ENCODE data around the gene TBX15.

The TBX15 gene

GRCh38 chr1:118963456-118964430, 24.4 kb downstream of the TBX15 start:
- H4K20me1 ChIP-seq (ENCODE audit: insufficient read depth, low read length), result no peaks in the 10 kb centered on the region
- DNase-seq (no peak), ATAC-seq (ENCODE audit: insufficient read depth, low read depth) (no peak)
- H3K79me2 ChIP-seq (ENCODE audit: insufficient read depth, low read length), result no peaks in the 10 kb centered on the region
- H3K27me3 ChIP-seq (ENCODE audit: insufficient read depth, low read length, poor library complexity), result peaks cover 3% of the 10 kb centered on the region
- no peaks in the 10 kb centered on the region for H3K4me1 ChIP-seq (ENCODE audit: insufficient read depth, low read length)
- no peaks in the 10 kb centered on the region for H3K9me3 ChIP-seq (ENCODE audit: insufficient read depth, low read length, severe bottlenecking)
- H3K27ac ChIP-seq (ENCODE audit: low read length), result no peak overlapping the region
- H3K36me3 ChIP-seq (ENCODE audit: insufficient read depth, low read length), result no peaks in the 10 kb centered on the region
- no peak overlapping the region for H2AFZ ChIP-seq (ENCODE audit: low read depth, low read length)
- no peak overlapping the region for H3K4me3 ChIP-seq (ENCODE audit: low read depth in 1 of 2, low read length in 2 of 2)
- no peak overlapping the region for H3K4me2 ChIP-seq (ENCODE audit: insufficient read depth, low read length)
- no peak for TF ChIP-seq EZH2 (IDR thresholded peaks at IDR 0.05; ENCODE audit: borderline replicate concordance, low read depth, low read length, severe bottlenecking)
- TF ChIP-seq CTCF (IDR thresholded peaks at IDR 0.05; ENCODE audit: borderline replicate concordance, extremely low read depth, low read length, poor library complexity, severe bottlenecking), result no peak
- H3K9ac ChIP-seq (ENCODE audit: low read depth, low read length), result no peak overlapping the region

- Histone ChIP-seq H3K9me3 (ENCODE audit: insufficient read depth, low read length, severe bottlenecking) (no peaks in the 10 kb centered on the region), H3K36me3 (ENCODE audit: insufficient read depth, low read length) (no peaks in the 10 kb centered on the region), H3K4me1 (ENCODE audit: insufficient read depth, low read length) (no peaks in the 10 kb centered on the region), H3K79me2 (ENCODE audit: insufficient read depth, low read length) (no peaks in the 10 kb centered on the region), H3K4me3 (ENCODE audit: low read depth in 1 of 2, low read length in 2 of 2) (no peak overlapping the region), H3K27me3 (ENCODE audit: insufficient read depth, low read length, poor library complexity) (peaks cover 3% of the 10 kb centered on the region), H3K27ac (ENCODE audit: low read length) (no peak overlapping the region), H3K9ac (ENCODE audit: low read depth, low read length) (no peak overlapping the region), H3K4me2 (ENCODE audit: insufficient read depth, low read length) (no peak overlapping the region), H4K20me1 (ENCODE audit: insufficient read depth, low read length) (no peaks in the 10 kb centered on the region), H2AFZ (ENCODE audit: low read depth, low read length) (no peak overlapping the region)
- TF ChIP-seq EZH2 (IDR thresholded peaks at IDR 0.05; ENCODE audit: borderline replicate concordance, low read depth, low read length, severe bottlenecking) (no peak), CTCF (IDR thresholded peaks at IDR 0.05; ENCODE audit: borderline replicate concordance, extremely low read depth, low read length, poor library complexity, severe bottlenecking) (no peak)
- ATAC-seq (ENCODE audit: insufficient read depth, low read depth) (no peak), DNase-seq (no peak)
These were observed 25.0 kb downstream of the TBX15 start for GRCh38 chr1:118963138-118963455.

GRCh38 chr1:118961156-118961555, 27.0 kb downstream of the TBX15 start:
- Histone ChIP-seq H3K27me3 (ENCODE audit: insufficient read depth, low read length, poor library complexity) (peaks cover 3% of the 10 kb centered on the region), H3K9ac (ENCODE audit: low read depth, low read length) (no peak overlapping the region), H3K36me3 (ENCODE audit: insufficient read depth, low read length) (no peaks in the 10 kb centered on the region), H3K9me3 (ENCODE audit: insufficient read depth, low read length, severe bottlenecking) (no peaks in the 10 kb centered on the region), H3K27ac (ENCODE audit: low read length) (no peak overlapping the region), H3K79me2 (ENCODE audit: insufficient read depth, low read length) (no peaks in the 10 kb centered on the region), H3K4me3 (ENCODE audit: low read depth in 1 of 2, low read length in 2 of 2) (no peak overlapping the region), H4K20me1 (ENCODE audit: insufficient read depth, low read length) (no peaks in the 10 kb centered on the region), H2AFZ (ENCODE audit: low read depth, low read length) (no peak overlapping the region), H3K4me2 (ENCODE audit: insufficient read depth, low read length) (no peak overlapping the region), H3K4me1 (ENCODE audit: insufficient read depth, low read length) (no peaks in the 10 kb centered on the region)
- DNase-seq (no peak), ATAC-seq (ENCODE audit: insufficient read depth, low read depth) (no peak)
- TF ChIP-seq CTCF (IDR thresholded peaks at IDR 0.05; ENCODE audit: borderline replicate concordance, extremely low read depth, low read length, poor library complexity, severe bottlenecking) (no peak), EZH2 (IDR thresholded peaks at IDR 0.05; ENCODE audit: borderline replicate concordance, low read depth, low read length, severe bottlenecking) (no peak)

Data from DND-41 (cell line).